ENCODE data around the gene TLX2. TPM values are rescaled to one million over a fixed set of nuclear protein-coding genes. Genes with fewer than 3 reads are reported as not detected.

Gene TLX2
- total and polyA plus RNA-seq, 2 of the 13 experiments (the other 11 are each of a cell fraction or from before 2014, with no cell fraction given) = 0.05 to 0.20 TPM

DNA sequence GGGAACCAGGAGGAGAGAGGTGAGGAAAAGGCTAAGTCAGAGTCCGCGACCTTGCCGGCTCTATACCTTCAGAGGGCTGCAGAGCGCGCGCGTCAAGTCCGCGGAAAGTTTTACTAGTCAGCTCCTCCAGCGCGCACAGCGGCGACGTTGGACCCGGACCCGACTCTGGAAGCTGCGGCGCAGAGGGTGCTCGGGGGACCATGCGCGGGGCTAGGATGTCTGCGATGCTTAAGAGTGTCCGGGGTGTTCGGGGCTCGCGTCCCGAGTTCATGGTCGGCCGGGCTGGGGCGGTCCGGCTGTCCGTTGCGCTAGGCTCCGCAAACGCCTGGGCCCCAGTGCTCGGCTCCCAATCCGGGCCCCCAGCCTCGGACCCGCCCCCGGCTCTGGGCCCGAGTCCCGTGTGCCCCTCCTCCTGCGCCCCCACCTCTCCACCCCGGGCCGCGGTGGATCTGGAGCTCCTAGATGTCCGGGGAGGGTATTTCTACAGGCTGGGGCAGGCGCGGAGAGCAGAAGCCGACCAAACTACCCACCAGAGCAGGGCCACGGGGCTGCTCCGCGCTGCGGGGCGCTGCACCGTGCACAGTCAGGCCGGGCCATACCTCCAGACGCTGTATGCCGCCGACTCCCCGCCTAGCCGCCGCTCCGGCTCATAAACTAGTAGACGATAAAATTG lies 14.8 kb upstream of the TLX2 start, which contains the start of gene LBX2 (continued):
- TF ChIP-seq, protein P1, sequence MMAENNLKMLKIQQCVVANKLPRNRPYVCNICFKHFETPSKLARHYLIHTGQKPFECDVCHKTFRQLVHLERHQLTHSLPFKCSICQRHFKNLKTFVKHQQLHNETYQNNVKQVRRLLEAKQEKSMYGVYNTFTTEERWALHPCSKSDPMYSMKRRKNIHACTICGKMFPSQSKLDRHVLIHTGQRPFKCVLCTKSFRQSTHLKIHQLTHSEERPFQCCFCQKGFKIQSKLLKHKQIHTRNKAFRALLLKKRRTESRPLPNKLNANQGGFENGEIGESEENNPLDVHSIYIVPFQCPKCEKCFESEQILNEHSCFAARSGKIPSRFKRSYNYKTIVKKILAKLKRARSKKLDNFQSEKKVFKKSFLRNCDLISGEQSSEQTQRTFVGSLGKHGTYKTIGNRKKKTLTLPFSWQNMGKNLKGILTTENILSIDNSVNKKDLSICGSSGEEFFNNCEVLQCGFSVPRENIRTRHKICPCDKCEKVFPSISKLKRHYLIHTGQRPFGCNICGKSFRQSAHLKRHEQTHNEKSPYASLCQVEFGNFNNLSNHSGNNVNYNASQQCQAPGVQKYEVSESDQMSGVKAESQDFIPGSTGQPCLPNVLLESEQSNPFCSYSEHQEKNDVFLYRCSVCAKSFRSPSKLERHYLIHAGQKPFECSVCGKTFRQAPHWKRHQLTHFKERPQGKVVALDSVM (CRISPR knock-in tag; IDR thresholded peaks at IDR 0.05) = no peak
- TF ChIP-seq, protein P2, sequence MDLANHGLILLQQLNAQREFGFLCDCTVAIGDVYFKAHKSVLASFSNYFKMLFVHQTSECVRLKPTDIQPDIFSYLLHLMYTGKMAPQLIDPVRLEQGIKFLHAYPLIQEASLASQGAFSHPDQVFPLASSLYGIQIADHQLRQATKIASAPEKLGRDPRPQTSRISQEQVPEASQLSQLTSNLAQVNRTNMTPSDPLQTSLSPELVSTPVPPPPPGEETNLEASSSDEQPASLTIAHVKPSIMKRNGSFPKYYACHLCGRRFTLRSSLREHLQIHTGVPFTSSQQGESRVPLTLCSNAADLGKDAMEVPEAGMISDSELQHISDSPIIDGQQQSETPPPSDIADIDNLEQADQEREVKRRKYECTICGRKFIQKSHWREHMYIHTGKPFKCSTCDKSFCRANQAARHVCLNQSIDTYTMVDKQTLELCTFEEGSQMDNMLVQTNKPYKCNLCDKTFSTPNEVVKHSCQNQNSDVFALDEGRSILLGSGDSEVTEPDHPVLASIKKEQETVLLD (CRISPR knock-in tag; IDR thresholded peaks at IDR 0.05; ENCODE audit: low read depth) = no peak
- TF ChIP-seq DPF2 (CRISPR knock-in tag; IDR thresholded peaks at IDR 0.05; ENCODE audit: borderline replicate concordance, low read depth) = no peak
- TF ChIP-seq SIX4 (CRISPR knock-in tag; IDR thresholded peaks at IDR 0.05) = no peak
- TF ChIP-seq HHEX (CRISPR knock-in tag; IDR thresholded peaks at IDR 0.05) = no peak
- TF ChIP-seq MATR3 (CRISPR knock-in tag; IDR thresholded peaks at IDR 0.05) = no peak
- no peak for TF ChIP-seq NFRKB (IDR thresholded peaks at IDR 0.05)
- TF ChIP-seq ZNF598 (CRISPR knock-in tag; IDR thresholded peaks at IDR 0.05; ENCODE audit: borderline replicate concordance) = no peak
- no peak for TF ChIP-seq IKZF4 (CRISPR knock-in tag; IDR thresholded peaks at IDR 0.05; ENCODE audit: borderline replicate concordance, low read depth, not compliant biosample characterization)
- TF ChIP-seq NR2F1 (CRISPR knock-in tag; IDR thresholded peaks at IDR 0.05) = no peak
- no peak for TF ChIP-seq ZNF441 (CRISPR knock-in tag; IDR thresholded peaks at IDR 0.05; ENCODE audit: borderline replicate concordance)
- no peak for TF ChIP-seq ZNF652 (CRISPR knock-in tag; IDR thresholded peaks at IDR 0.05; ENCODE audit: borderline replicate concordance, low read depth)
- TF ChIP-seq ZMAT3 (CRISPR knock-in tag; conservative IDR thresholded peaks at IDR 0.05) = no peak
- TF ChIP-seq CENPX (CRISPR knock-in tag; IDR thresholded peaks at IDR 0.05) = no peak
- TF ChIP-seq AHR (CRISPR knock-in tag; IDR thresholded peaks at IDR 0.05) = no peak
- peak; percentile 25; the same call in 1 of the 2 replicates for TF ChIP-seq ARNT2 (CRISPR knock-in tag; IDR thresholded peaks at IDR 0.05; ENCODE audit: low read depth)
- TF ChIP-seq, protein P3, sequence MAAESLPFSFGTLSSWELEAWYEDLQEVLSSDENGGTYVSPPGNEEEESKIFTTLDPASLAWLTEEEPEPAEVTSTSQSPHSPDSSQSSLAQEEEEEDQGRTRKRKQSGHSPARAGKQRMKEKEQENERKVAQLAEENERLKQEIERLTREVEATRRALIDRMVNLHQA (CRISPR knock-in tag; IDR thresholded peaks at IDR 0.05) = no peak
- TF ChIP-seq FOSL1 (CRISPR knock-in tag; IDR thresholded peaks at IDR 0.05; ENCODE audit: borderline replicate concordance) = no peak
- TF ChIP-seq ZNF232 (CRISPR knock-in tag; IDR thresholded peaks at IDR 0.05; ENCODE audit: borderline replicate concordance) = no peak
- no peak for TF ChIP-seq SAP130 (CRISPR knock-in tag; IDR thresholded peaks at IDR 0.05; ENCODE audit: low read depth)
- TF ChIP-seq, protein P4, sequence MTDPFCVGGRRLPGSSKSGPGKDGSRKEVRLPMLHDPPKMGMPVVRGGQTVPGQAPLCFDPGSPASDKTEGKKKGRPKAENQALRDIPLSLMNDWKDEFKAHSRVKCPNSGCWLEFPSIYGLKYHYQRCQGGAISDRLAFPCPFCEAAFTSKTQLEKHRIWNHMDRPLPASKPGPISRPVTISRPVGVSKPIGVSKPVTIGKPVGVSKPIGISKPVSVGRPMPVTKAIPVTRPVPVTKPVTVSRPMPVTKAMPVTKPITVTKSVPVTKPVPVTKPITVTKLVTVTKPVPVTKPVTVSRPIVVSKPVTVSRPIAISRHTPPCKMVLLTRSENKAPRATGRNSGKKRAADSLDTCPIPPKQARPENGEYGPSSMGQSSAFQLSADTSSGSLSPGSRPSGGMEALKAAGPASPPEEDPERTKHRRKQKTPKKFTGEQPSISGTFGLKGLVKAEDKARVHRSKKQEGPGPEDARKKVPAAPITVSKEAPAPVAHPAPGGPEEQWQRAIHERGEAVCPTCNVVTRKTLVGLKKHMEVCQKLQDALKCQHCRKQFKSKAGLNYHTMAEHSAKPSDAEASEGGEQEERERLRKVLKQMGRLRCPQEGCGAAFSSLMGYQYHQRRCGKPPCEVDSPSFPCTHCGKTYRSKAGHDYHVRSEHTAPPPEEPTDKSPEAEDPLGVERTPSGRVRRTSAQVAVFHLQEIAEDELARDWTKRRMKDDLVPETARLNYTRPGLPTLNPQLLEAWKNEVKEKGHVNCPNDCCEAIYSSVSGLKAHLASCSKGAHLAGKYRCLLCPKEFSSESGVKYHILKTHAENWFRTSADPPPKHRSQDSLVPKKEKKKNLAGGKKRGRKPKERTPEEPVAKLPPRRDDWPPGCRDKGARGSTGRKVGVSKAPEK (CRISPR knock-in tag; IDR thresholded peaks at IDR 0.05; ENCODE audit: borderline replicate concordance) = peak; percentile 75; the same call in 1 of the 2 replicates
- no peak for TF ChIP-seq ARNTL (CRISPR knock-in tag; IDR thresholded peaks at IDR 0.05)
- TF ChIP-seq RFXAP (CRISPR knock-in tag; IDR thresholded peaks at IDR 0.05; ENCODE audit: borderline replicate concordance) = peak; percentile 15; the same call in 1 of the 2 replicates

Data from HepG2 (cell line).